Neural progenitor cell (in vitro differentiated cells): ENCODE results near the gene STK17B.

Source experiments
- CTCF ChIP-seq: fragments of 200-600 bp; sonication (generic); IDR thresholded peaks from 2 replicates; pipeline ENCODE4 v1.5.1; 2017; ENCODE audit warnings: antibody characterized with exemption, mild to moderate bottlenecking
- EZH2 ChIP-seq: fragments of 200-600 bp; sonication (generic); IDR thresholded peaks from 2 replicates; pipeline ENCODE4 v1.6.1; 2017; ENCODE audit warnings: antibody characterized with exemption, mild to moderate bottlenecking, moderate library complexity
- EZH2phosphoT487 ChIP-seq: fragments of 200-600 bp; sonication (generic); IDR thresholded peaks from 2 replicates; pipeline ENCODE4 v1.6.1; 2017; ENCODE audit warnings: antibody characterized with exemption

- no peak for TF ChIP-seq CTCF
- TF ChIP-seq EZH2phosphoT487: no peak
- no peak for TF ChIP-seq EZH2
Observed at GRCh38 chr2:196119926-196120325, 51.5 kb downstream of the STK17B start.
